Suprapubic skin (tissue), 4 donors: Measurements from ENCODE around the gene CDH13. TPM values are rescaled to one million over a fixed set of nuclear protein-coding genes. Genes with fewer than 3 reads are reported as not detected.

ENCODE experiments used
- DNase-seq, 2 donors: peaks; one replicate each; pipeline ENCODE4 v3.0.0-alpha.2; 2019; ENCODE audit warnings: low spot score in 2 of 2
- H3K27ac ChIP-seq: fragments of 200-600 bp; sonication (generic); one replicate; pipeline ENCODE4 v1.5.1; 2019
- H3K27me3 ChIP-seq: fragments of 200-600 bp; sonication (generic); one replicate; pipeline ENCODE4 v1.5.1; 2019
- H3K36me3 ChIP-seq: fragments of 200-600 bp; sonication (generic); one replicate; pipeline ENCODE4 v1.5.1; 2019
- H3K4me1 ChIP-seq: fragments of 200-600 bp; sonication (generic); one replicate; pipeline ENCODE4 v1.5.1; 2019
- H3K4me3 ChIP-seq: fragments of 200-600 bp; sonication (generic); one replicate; pipeline ENCODE4 v1.5.1; 2019; ENCODE audit warnings: mild to moderate bottlenecking
- H3K9me3 ChIP-seq: fragments of 200-600 bp; sonication (generic); one replicate; pipeline ENCODE4 v1.5.1; 2019
- CTCF ChIP-seq, 2 donors: fragments of 200-600 bp in 1 of 2; fragments of 450-650 bp in 1 of 2; sonication (generic) in 1 of 2; IDR thresholded peaks; one replicate each; pipeline ENCODE4 v1.5.1; 2016 to 2019; ENCODE audit warnings: antibody characterized with exemption in 2 of 2, mild to moderate bottlenecking in 1 of 2, moderate library complexity in 1 of 2
- EP300 ChIP-seq: sonication (generic); formaldehyde crosslinking; IDR thresholded peaks from one replicate; pipeline ENCODE4 v1.6.1; 2017; ENCODE audit warnings: antibody characterized with exemption
- POLR2A ChIP-seq, 2 donors: fragments of 450-650 bp; IDR thresholded peaks; one replicate each; pipeline ENCODE4 v1.6.1; 2017; ENCODE audit warnings: antibody characterized with exemption in 2 of 2, mild to moderate bottlenecking in 2 of 2, moderate library complexity in 2 of 2
- POLR2AphosphoS5 ChIP-seq, 3 donors: sonication (generic); formaldehyde crosslinking; IDR thresholded peaks; one replicate each; pipeline ENCODE4 v1.6.1; 2017; ENCODE audit warnings: antibody characterized with exemption in 3 of 3
- WGBS: methylation state at CpG from one replicate; pipeline ENCODE4 v1.1.5; 2018; 5-methylcytosine and 5-hydroxymethylcytosine counted together
- total RNA-seq, 4 donors: library from RNA; depleted of rRNA; stranded (reverse); fragments of >200 nt; gene quantifications; one replicate each; pipeline ENCODE4 v1.1.0, GENCODE V29; 2016

The CDH13 gene
- total RNA-seq, 4 donors from 2014 or later: 90.4 to 176 (median 139) TPM

DNA sequence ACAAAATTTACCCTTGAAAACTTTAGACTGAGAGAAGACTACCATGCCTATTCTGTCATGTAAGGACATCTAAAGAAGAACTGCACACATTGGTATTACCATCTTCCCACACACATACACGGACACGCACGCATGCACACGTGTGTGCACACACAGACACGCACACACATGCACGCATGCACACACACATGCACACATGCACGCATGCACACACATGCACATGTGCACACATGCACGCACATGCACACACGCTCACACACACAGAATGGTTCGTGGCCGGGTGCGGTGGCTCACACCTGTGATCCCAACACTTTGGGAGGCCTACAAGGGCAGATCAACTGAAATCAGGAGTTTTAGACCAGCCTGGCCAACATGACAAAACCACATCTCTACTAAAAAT is 884.1 kb downstream of the CDH13 start:
- no peak for DNase-seq
- Histone ChIP-seq H3K27me3 (no peaks in the 10 kb centered on the region), H3K36me3 (no peaks in the 10 kb centered on the region), H3K4me1 (no peaks in the 10 kb centered on the region), H3K27ac (no peak overlapping the region), H3K9me3 (no peaks in the 10 kb centered on the region), H3K4me3 (no peak overlapping the region)
- no peak for TF ChIP-seq POLR2AphosphoS5 (IDR thresholded peaks at IDR 0.05)
- TF ChIP-seq POLR2A (IDR thresholded peaks at IDR 0.05): no peak
- no peak for TF ChIP-seq CTCF (IDR thresholded peaks at IDR 0.05)
- no peak for TF ChIP-seq EP300
- WGBS: 87% methylated on average over 11 of the region's 12 CpGs

DNA sequence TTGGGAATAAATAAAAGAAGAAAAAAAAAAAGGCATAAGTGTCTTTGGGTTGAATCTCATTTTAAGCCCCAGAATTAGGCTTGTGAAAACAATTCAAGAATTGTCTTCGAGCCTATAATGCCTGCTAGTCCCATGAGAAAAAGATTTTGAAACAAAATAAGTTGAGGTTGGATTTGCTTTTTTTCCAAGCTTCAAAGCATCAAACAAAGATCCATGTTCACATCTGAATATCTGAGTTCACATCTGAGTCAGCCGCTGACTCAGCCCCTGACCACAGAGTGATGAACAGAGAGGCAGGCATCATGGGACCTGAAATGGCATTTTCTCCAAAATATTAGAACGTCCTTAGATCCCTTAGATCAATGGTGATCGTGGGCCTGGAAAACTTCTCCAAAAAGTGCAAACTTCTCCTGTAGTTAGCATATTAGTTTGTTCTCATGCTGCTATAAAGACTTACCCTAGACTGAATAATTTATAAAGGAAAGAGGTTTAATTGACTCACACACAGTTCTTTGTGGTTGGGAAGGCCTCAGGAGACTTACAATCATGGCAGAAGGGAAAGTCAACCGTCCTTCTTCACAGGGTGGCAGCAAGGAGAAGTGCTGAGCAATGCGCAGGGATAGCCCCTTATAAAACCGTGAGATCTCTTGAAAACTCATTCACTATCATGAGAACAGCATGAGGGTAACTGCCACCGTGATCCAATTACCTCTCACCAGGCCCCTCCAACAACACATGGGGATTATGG is 886.4 kb downstream of the CDH13 start:
- H3K9me3 ChIP-seq: peaks cover 10% of the 10 kb centered on the region
- no peaks in the 10 kb centered on the region for H3K4me1 ChIP-seq
- no peak for DNase-seq
- no peak overlapping the region for H3K27ac ChIP-seq
- H3K27me3 ChIP-seq: no peaks in the 10 kb centered on the region
- TF ChIP-seq POLR2AphosphoS5 (IDR thresholded peaks at IDR 0.05) (no peak), EP300 (no peak)
- H3K36me3 ChIP-seq: no peaks in the 10 kb centered on the region
- WGBS: 73% methylated on average over 8 of the region's 8 CpGs
- no peak overlapping the region for H3K4me3 ChIP-seq

- no peak for DNase-seq
- TF ChIP-seq POLR2AphosphoS5 (IDR thresholded peaks at IDR 0.05) (no peak), EP300 (no peak), CTCF (IDR thresholded peaks at IDR 0.05) (no peak)
- Histone ChIP-seq H3K27ac (no peak overlapping the region), H3K27me3 (no peaks in the 10 kb centered on the region), H3K4me1 (no peaks in the 10 kb centered on the region), H3K9me3 (peaks cover 10% of the 10 kb centered on the region), H3K36me3 (no peaks in the 10 kb centered on the region), H3K4me3 (no peak overlapping the region)
- WGBS: 68% methylated on average over 2 of the region's 2 CpGs
Measured at GRCh38 chr16:83515395-83515794, 888.6 kb downstream of the CDH13 start.

GRCh38 chr16:83516931-83517330 is 890.2 kb downstream of the CDH13 start:
- H3K9me3 ChIP-seq: peaks cover 10% of the 10 kb centered on the region
- H3K4me1 ChIP-seq: no peaks in the 10 kb centered on the region
- no peaks in the 10 kb centered on the region for H3K27me3 ChIP-seq
- no peak overlapping the region for H3K27ac ChIP-seq
- no peak for TF ChIP-seq POLR2A (IDR thresholded peaks at IDR 0.05)
- TF ChIP-seq EP300: no peak
- no peak for TF ChIP-seq POLR2AphosphoS5 (IDR thresholded peaks at IDR 0.05)
- TF ChIP-seq CTCF (IDR thresholded peaks at IDR 0.05): no peak
- 81% methylated on average over 2 of the region's 2 CpGs for WGBS
- no peaks in the 10 kb centered on the region for H3K36me3 ChIP-seq
- no peak for DNase-seq
- H3K4me3 ChIP-seq: no peak overlapping the region

GRCh38 chr16:83517398-83517797 is 890.6 kb downstream of the CDH13 start:
- H3K36me3 ChIP-seq: no peaks in the 10 kb centered on the region
- WGBS: 63% methylated on average over 2 of the region's 2 CpGs
- peaks cover 10% of the 10 kb centered on the region for H3K9me3 ChIP-seq
- H3K4me1 ChIP-seq: no peaks in the 10 kb centered on the region
- H3K27ac ChIP-seq: no peak overlapping the region
- no peak for DNase-seq
- no peak overlapping the region for H3K4me3 ChIP-seq
- no peaks in the 10 kb centered on the region for H3K27me3 ChIP-seq
- no peak for TF ChIP-seq EP300
- no peak for TF ChIP-seq POLR2A (IDR thresholded peaks at IDR 0.05)

- no peak for TF ChIP-seq EP300
- no peak for TF ChIP-seq POLR2A (IDR thresholded peaks at IDR 0.05)
- TF ChIP-seq CTCF (IDR thresholded peaks at IDR 0.05): no peak
- TF ChIP-seq POLR2AphosphoS5 (IDR thresholded peaks at IDR 0.05): no peak
- Histone ChIP-seq H3K4me3 (no peak overlapping the region), H3K27ac (no peak overlapping the region), H3K4me1 (no peaks in the 10 kb centered on the region), H3K27me3 (no peaks in the 10 kb centered on the region), H3K36me3 (no peaks in the 10 kb centered on the region), H3K9me3 (peaks cover 10% of the 10 kb centered on the region)
- 72% methylated on average over 5 of the region's 5 CpGs for WGBS
- DNase-seq: no peak
Measured at GRCh38 chr16:83520596-83520995, 893.8 kb downstream of the CDH13 start.
